Neural cell (in vitro differentiated cells): Measurements from ENCODE around the gene CCDC33.

ENCODE experiments used
- EP300 ChIP-seq: fragments of 450-650 bp; conservative IDR thresholded peaks from 2 replicates; pipeline ENCODE4 v1.6.1; 2014; ENCODE audit warnings: antibody characterized with exemption, mild to moderate bottlenecking, moderate library complexity; ENCODE audit not compliant: poor library complexity, severe bottlenecking
- EZH2 ChIP-seq: fragments of 200-600, 300-800 bp; shearing (Covaris generic), sonication (generic); IDR thresholded peaks from 2 replicates; pipeline ENCODE4 v1.6.1; 2014; ENCODE audit warnings: antibody characterized with exemption, low read length, borderline replicate concordance, mild to moderate bottlenecking; ENCODE audit not compliant: insufficient read depth, poor library complexity, severe bottlenecking
- POLR2AphosphoS5 ChIP-seq: IDR thresholded peaks from 2 replicates; pipeline ENCODE4 v1.6.1; 2012
- RAD21 ChIP-seq: fragments of 450-650 bp; conservative IDR thresholded peaks from 2 replicates; pipeline ENCODE4 v1.6.1; 2014; ENCODE audit warnings: antibody characterized with exemption, mild to moderate bottlenecking, moderate library complexity
- SMC3 ChIP-seq: fragments of 450-650 bp; conservative IDR thresholded peaks from 2 replicates; pipeline ENCODE4 v1.6.1; 2014; ENCODE audit warnings: antibody characterized with exemption, mild to moderate bottlenecking, moderate library complexity; ENCODE audit not compliant: poor library complexity
- TAF1 ChIP-seq: IDR thresholded peaks from 2 replicates; pipeline ENCODE4 v1.6.1; 2012; ENCODE audit warnings: low read depth
- TF ChIP-seq, protein P1 (sequence below): fragments of 450-650 bp; IDR thresholded peaks from 2 replicates; pipeline ENCODE4 v1.5.1; 2014; ENCODE audit warnings: antibody characterized with exemption, mild to moderate bottlenecking, moderate library complexity; ENCODE audit not compliant: poor library complexity, severe bottlenecking
- TF ChIP-seq, protein P2 (sequence below): IDR thresholded peaks from 2 replicates; pipeline ENCODE4 v1.6.1; 2012; ENCODE audit warnings: borderline replicate concordance

DNA sequence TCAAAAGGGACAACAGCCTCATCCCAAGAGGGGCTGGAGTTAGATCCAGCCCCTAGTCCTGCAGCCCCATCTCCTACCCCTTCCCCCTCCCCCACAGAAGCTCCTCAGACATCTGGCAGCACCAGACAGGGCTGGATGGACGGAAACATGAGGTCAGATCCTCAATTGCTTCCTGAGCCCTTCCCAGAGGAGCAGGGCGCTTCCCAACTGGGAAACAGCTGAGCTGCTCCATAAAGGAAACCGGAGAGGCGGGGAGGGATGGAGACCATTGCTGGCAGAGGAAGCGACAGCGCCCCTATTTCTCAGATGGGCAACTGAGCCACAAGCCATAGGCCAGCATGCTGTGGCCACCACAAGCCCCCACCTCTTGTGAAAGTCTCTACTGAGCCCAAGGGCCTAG is 149.6 kb downstream of the CCDC33 start:
- TF ChIP-seq, protein P1, sequence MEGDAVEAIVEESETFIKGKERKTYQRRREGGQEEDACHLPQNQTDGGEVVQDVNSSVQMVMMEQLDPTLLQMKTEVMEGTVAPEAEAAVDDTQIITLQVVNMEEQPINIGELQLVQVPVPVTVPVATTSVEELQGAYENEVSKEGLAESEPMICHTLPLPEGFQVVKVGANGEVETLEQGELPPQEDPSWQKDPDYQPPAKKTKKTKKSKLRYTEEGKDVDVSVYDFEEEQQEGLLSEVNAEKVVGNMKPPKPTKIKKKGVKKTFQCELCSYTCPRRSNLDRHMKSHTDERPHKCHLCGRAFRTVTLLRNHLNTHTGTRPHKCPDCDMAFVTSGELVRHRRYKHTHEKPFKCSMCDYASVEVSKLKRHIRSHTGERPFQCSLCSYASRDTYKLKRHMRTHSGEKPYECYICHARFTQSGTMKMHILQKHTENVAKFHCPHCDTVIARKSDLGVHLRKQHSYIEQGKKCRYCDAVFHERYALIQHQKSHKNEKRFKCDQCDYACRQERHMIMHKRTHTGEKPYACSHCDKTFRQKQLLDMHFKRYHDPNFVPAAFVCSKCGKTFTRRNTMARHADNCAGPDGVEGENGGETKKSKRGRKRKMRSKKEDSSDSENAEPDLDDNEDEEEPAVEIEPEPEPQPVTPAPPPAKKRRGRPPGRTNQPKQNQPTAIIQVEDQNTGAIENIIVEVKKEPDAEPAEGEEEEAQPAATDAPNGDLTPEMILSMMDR = no peak
- no peak for TF ChIP-seq EZH2
- no peak for TF ChIP-seq EP300
- TF ChIP-seq SMC3 = no peak
- TF ChIP-seq, protein P2, sequence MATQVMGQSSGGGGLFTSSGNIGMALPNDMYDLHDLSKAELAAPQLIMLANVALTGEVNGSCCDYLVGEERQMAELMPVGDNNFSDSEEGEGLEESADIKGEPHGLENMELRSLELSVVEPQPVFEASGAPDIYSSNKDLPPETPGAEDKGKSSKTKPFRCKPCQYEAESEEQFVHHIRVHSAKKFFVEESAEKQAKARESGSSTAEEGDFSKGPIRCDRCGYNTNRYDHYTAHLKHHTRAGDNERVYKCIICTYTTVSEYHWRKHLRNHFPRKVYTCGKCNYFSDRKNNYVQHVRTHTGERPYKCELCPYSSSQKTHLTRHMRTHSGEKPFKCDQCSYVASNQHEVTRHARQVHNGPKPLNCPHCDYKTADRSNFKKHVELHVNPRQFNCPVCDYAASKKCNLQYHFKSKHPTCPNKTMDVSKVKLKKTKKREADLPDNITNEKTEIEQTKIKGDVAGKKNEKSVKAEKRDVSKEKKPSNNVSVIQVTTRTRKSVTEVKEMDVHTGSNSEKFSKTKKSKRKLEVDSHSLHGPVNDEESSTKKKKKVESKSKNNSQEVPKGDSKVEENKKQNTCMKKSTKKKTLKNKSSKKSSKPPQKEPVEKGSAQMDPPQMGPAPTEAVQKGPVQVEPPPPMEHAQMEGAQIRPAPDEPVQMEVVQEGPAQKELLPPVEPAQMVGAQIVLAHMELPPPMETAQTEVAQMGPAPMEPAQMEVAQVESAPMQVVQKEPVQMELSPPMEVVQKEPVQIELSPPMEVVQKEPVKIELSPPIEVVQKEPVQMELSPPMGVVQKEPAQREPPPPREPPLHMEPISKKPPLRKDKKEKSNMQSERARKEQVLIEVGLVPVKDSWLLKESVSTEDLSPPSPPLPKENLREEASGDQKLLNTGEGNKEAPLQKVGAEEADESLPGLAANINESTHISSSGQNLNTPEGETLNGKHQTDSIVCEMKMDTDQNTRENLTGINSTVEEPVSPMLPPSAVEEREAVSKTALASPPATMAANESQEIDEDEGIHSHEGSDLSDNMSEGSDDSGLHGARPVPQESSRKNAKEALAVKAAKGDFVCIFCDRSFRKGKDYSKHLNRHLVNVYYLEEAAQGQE = no peak
- TF ChIP-seq RAD21 = no peak
- TF ChIP-seq POLR2AphosphoS5 = no peak
- no peak for TF ChIP-seq TAF1
